Caco-2 (cell line): Measurements from ENCODE around the gene KCTD12. TPM values are rescaled to one million over a fixed set of nuclear protein-coding genes. Genes with fewer than 3 reads are reported as not detected.

Source experiments
- BruUV-seq: library from RNA; stranded (reverse); fragments of 400-500 nt; replicated peaks from 2 replicates; lab custom pipeline; 2021; lab: Mats Ljungman, UMichigan
- CTCF ChIA-PET: fragments of 300-600 bp; sonication (Branson Sonifier 250); formaldehyde crosslinking; loops from one replicate; lab custom pipeline; 2022; ENCODE audit warnings: antibody characterized with exemption; lab: Charles Lee
- POLR2A ChIA-PET: fragments of 300-600 bp; sonication (Branson Sonifier 250); formaldehyde crosslinking; loops from one replicate; lab custom pipeline; 2022; ENCODE audit warnings: antibody characterized with exemption; lab: Charles Lee
- DNase-seq, 2 experiments: peaks; one replicate each; pipeline versions ENCODE4 v3.0.0 to v3.0.0-alpha.2; 2020 to 2022
- H3K27me3 ChIP-seq: replicated peaks from 2 replicates; pipeline ENCODE4 v1.6.0; 2011; ENCODE audit warnings: low read length; ENCODE audit not compliant: control insufficient read depth, insufficient read depth
- H3K36me3 ChIP-seq: 2 replicates; pipeline ENCODE4 v1.5.1; 2011; ENCODE audit warnings: low read length; ENCODE audit not compliant: control insufficient read depth, insufficient read depth
- H3K4me1 ChIP-seq: fragments of 250-450 bp; sonication (Bioruptor Pico); 2 replicates; pipeline ENCODE4 v1.5.1; 2020; ENCODE audit warnings: mild to moderate bottlenecking
- H3K4me3 ChIP-seq: 2 replicates; pipeline ENCODE4 v1.5.1; 2011; ENCODE audit warnings: low read depth, mild to moderate bottlenecking, control low read depth, low read length
- H3K9me3 ChIP-seq: fragments of 250-450 bp; sonication (Bioruptor Pico); 2 replicates; pipeline ENCODE4 v1.5.1; 2020; ENCODE audit warnings: mild to moderate bottlenecking, moderate library complexity
- H3K27ac Mint-ChIP-seq: one replicate; pipeline ENCODE4 v1.8.0; 2022; ENCODE audit warnings: mixed read lengths; ENCODE audit not compliant: unreplicated experiment
- H3K27me3 Mint-ChIP-seq: one replicate; pipeline ENCODE4 v1.8.0; 2022; ENCODE audit warnings: mixed read lengths; ENCODE audit not compliant: insufficient read depth, unreplicated experiment
- H3K36me3 Mint-ChIP-seq: one replicate; pipeline ENCODE4 v1.8.0; 2022; ENCODE audit warnings: mild to moderate bottlenecking, mixed read lengths; ENCODE audit not compliant: insufficient read depth, unreplicated experiment
- H3K4me1 Mint-ChIP-seq: one replicate; pipeline ENCODE4 v1.8.0; 2022; ENCODE audit warnings: low read depth, mixed read lengths; ENCODE audit not compliant: unreplicated experiment
- H3K4me3 Mint-ChIP-seq: one replicate; pipeline ENCODE4 v1.8.0; 2022; ENCODE audit warnings: mild to moderate bottlenecking, moderate library complexity, mixed read lengths; ENCODE audit not compliant: unreplicated experiment
- H3K9me3 Mint-ChIP-seq: one replicate; pipeline ENCODE4 v1.8.0; 2022; ENCODE audit warnings: mixed read lengths; ENCODE audit not compliant: unreplicated experiment
- CTCF ChIP-seq, 2 experiments: fragments of 200-600 bp in 1 of 2; IDR thresholded peaks; 1 replicate in 1 of 2; 2 replicates in 1 of 2; pipeline versions ENCODE4 v1.5.1 to v1.8.0; 2011 to 2022; ENCODE audit warnings: antibody characterized with exemption in 1 of 2, control low read depth in 1 of 2, inconsistent platforms in 1 of 2, low read depth in 1 of 2, low read length in 1 of 2, mild to moderate bottlenecking in 1 of 2, moderate library complexity in 1 of 2; ENCODE audit not compliant: insufficient read depth in 1 of 2, severe bottlenecking in 1 of 2, unreplicated experiment in 1 of 2
- intact Hi-C: fragments of 100-400 bp; cut with micrococcal nuclease; formaldehyde crosslinking; loops from one replicate; pipeline ENCODE4 v1.10.0; 2022; ENCODE audit not compliant: unreplicated experiment
- total RNA-seq: library from RNA; stranded (reverse); gene quantifications from 2 replicates; pipeline ENCODE4 v1.2.3, GENCODE V29; 2022

Gene KCTD12
- total RNA-seq, 1 experiment from 2014 or later: 1.8 TPM

GRCh38 chr13:76879883-76880270 is 6.3 kb downstream of the KCTD12 start:
- Histone ChIP-seq H3K4me3 (no peak overlapping the region), H3K36me3 (no peaks in the 10 kb centered on the region), H3K27me3 (peaks cover 1% of the 10 kb centered on the region), H3K9me3 (no peaks in the 10 kb centered on the region), H3K4me1 (0 out of 2 replicates have a peak, but pooled peaks cover 4% of the 10 kb centered on the region)
- Mint-ChIP-seq H3K27me3 (peaks cover 16% of the 10 kb centered on the region), H3K36me3 (peaks cover 2% of the 10 kb centered on the region), H3K4me1 (peaks cover 3% of the 10 kb centered on the region), H3K27ac (no peak overlapping the region), H3K4me3 (no peak overlapping the region), H3K9me3 (no peaks in the 10 kb centered on the region)
- CTCF ChIA-PET: no interaction called here
- no peak for TF ChIP-seq CTCF (IDR thresholded peaks at IDR 0.05; ENCODE audit: insufficient read depth in 1 of 2, low read depth in 1 of 2, low read length in 1 of 2, severe bottlenecking in 1 of 2, unreplicated experiment in 1 of 2)
- POLR2A ChIA-PET: no interaction called here
- BruUV-seq: no TSS peak
- no peak for DNase-seq
- intact Hi-C loops: no loop called here

- ChIA-PET CTCF (no interaction called here), POLR2A (no interaction called here)
- H3K4me1 ChIP-seq: no peaks in the 10 kb centered on the region
- Mint-ChIP-seq H3K27ac (no peak overlapping the region), H3K27me3 (peaks cover 18% of the 10 kb centered on the region), H3K4me1 (no peaks in the 10 kb centered on the region), H3K36me3 (no peaks in the 10 kb centered on the region), H3K4me3 (no peak overlapping the region), H3K9me3 (no peaks in the 10 kb centered on the region)
- no TSS peak for BruUV-seq
- H3K36me3 ChIP-seq: no peaks in the 10 kb centered on the region
- H3K27me3 ChIP-seq: peaks cover 1% of the 10 kb centered on the region
- H3K9me3 ChIP-seq: no peaks in the 10 kb centered on the region
- no peak for DNase-seq
- no peak overlapping the region for H3K4me3 ChIP-seq
- TF ChIP-seq CTCF (IDR thresholded peaks at IDR 0.05; ENCODE audit: insufficient read depth in 1 of 2, low read depth in 1 of 2, low read length in 1 of 2, severe bottlenecking in 1 of 2, unreplicated experiment in 1 of 2): no peak
- intact Hi-C loops: no loop called here
Measured at GRCh38 chr13:76879203-76879882, 6.9 kb downstream of the KCTD12 start.

- DNase-seq: no peak
- H3K4me1 ChIP-seq: no peaks in the 10 kb centered on the region
- Mint-ChIP-seq H3K4me1 (no peaks in the 10 kb centered on the region), H3K36me3 (no peaks in the 10 kb centered on the region), H3K27me3 (peaks cover 20% of the 10 kb centered on the region), H3K27ac (no peak overlapping the region), H3K9me3 (no peaks in the 10 kb centered on the region), H3K4me3 (no peak overlapping the region)
- peaks cover 1% of the 10 kb centered on the region; the same call in 1 of the 2 replicates for H3K27me3 ChIP-seq
- BruUV-seq: no TSS peak
- intact Hi-C loops: no loop called here
- no peaks in the 10 kb centered on the region for H3K9me3 ChIP-seq
- POLR2A ChIA-PET: no interaction called here
- CTCF ChIA-PET: no interaction called here
- H3K4me3 ChIP-seq: no peak overlapping the region
- H3K36me3 ChIP-seq: no peaks in the 10 kb centered on the region
- no peak for TF ChIP-seq CTCF (IDR thresholded peaks at IDR 0.05; ENCODE audit: insufficient read depth in 1 of 2, low read depth in 1 of 2, low read length in 1 of 2, severe bottlenecking in 1 of 2, unreplicated experiment in 1 of 2)
Measured at GRCh38 chr13:76878043-76878442, 8.2 kb downstream of the KCTD12 start.
